Kidney (tissue), 14 donors: ENCODE measurements around the gene CYB5R4. TPM values are rescaled to one million over a fixed set of nuclear protein-coding genes. Genes with fewer than 3 reads are reported as not detected.

ENCODE experiments used
- DNase-seq, 5 donors: peaks; one replicate each; pipeline ENCODE4 v3.0.0-alpha.2; 2013 to 2020
- FAIRE-seq: peaks from 2 replicates; lab custom pipeline; 2012; peaks lifted over from hg19 to GRCh38; lab: Jason Lieb, UNC
- H3K27ac ChIP-seq, 2 donors: one replicate each; pipeline ENCODE4 v1.7.0; 2013; ENCODE audit warnings: low read depth in 2 of 2, low read length in 2 of 2, inconsistent platforms in 1 of 2
- H3K27me3 ChIP-seq: one replicate; pipeline ENCODE4 v1.7.1; 2013; ENCODE audit warnings: low read length, inconsistent platforms; ENCODE audit not compliant: control insufficient read depth, insufficient read depth
- H3K36me3 ChIP-seq, 3 donors: one replicate each; pipeline versions ENCODE4 v1.7.0 to v1.7.1; 2013; ENCODE audit warnings: low read length in 3 of 3, control low read depth in 1 of 3, inconsistent platforms in 1 of 3; ENCODE audit not compliant: insufficient read depth in 3 of 3, control insufficient read depth in 2 of 3
- H3K4me1 ChIP-seq, 3 donors: one replicate each; pipeline versions ENCODE4 v1.7.0 to v1.7.1; 2013; ENCODE audit warnings: low read length in 3 of 3, inconsistent platforms in 1 of 3, low read depth in 1 of 3; ENCODE audit not compliant: control insufficient read depth in 2 of 3, insufficient read depth in 2 of 3
- H3K4me3 ChIP-seq, 3 donors: one replicate each; pipeline versions ENCODE4 v1.7.0 to v1.8.1; 2013; ENCODE audit warnings: low read length in 3 of 3, control low read depth in 1 of 3, inconsistent platforms in 1 of 3
- H3K9ac ChIP-seq, 3 donors: one replicate each; pipeline versions ENCODE4 v1.7.0 to v1.7.1; 2013; ENCODE audit warnings: low read length in 3 of 3, control low read depth in 1 of 3, inconsistent platforms in 1 of 3
- H3K9me3 ChIP-seq, 3 donors: one replicate each; pipeline versions ENCODE4 v1.7.0 to v1.7.1; 2013; ENCODE audit warnings: low read length in 3 of 3, control low read depth in 1 of 3, inconsistent platforms in 1 of 3; ENCODE audit not compliant: control insufficient read depth in 2 of 3, insufficient read depth in 1 of 3
- intact Hi-C: fragments of 100-400 bp; cut with DNase I; formaldehyde crosslinking; loops from one replicate; pipeline ENCODE4 v1.11.1; 2022
- polyA plus RNA-seq: library from polyadenylated mRNA; stranded (reverse); fragments of 350-450 nt; fragmentation: Illumina TruSeq; extraction: RNeasy Lipid Tissue Mini Kit (QIAGEN cat#74804); gene quantifications from one replicate; pipeline ENCODE4 v1.2.3, GENCODE V29; 2014; ENCODE audit warnings: low read depth, low replicate concordance; ENCODE audit not compliant: insufficient read depth
- total RNA-seq: library from RNA; stranded (reverse); fragmentation: NEBNext Ultra II Directional; extraction: Animal tissue kit (Norgen Biotek cat#: 25700); gene quantifications from one replicate; pipeline ENCODE4 v1.2.1, GENCODE V29; 2021
- TF ChIP-seq, protein P1 (sequence below): IDR thresholded peaks from 3 replicates; pipeline ENCODE4 v1.5.1; 2012; ENCODE audit warnings: mild to moderate bottlenecking, moderate library complexity, borderline replicate concordance; ENCODE audit not compliant: insufficient read depth; ENCODE audit errors: extremely low read depth
- donor health status: control.
- donor health status: control.
- donor health status: control.
- donor health status: control.
- donor health status: control.
- donor health status: DM: yes; HTN: yes; CAD: no.
- donor health status: Normal renal cell carcinoma (clear cell type).

The CYB5R4 gene
- total and polyA plus RNA-seq, 2 donors from 2014 or later, result 8.0 to 18.7 TPM

DNA sequence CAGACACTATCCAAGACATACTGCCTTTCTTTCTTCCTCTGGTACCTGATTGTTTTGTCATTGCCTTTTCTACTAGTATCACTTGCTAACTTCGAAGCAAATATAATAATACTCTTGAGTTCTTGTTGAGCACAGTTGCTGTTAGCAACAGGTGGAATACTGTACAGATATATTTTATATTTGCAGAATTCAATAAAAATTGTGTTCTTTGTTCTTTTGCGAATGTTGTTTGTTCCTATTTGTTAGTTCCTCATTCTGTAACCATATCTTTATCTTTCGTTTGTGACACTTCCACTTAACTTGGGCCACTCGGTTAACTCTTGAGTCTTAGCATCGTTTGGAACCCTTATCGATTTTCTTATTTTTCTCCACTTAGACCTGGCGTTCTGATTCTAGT is 868 bp downstream of the CYB5R4 start:
- DNase-seq, result no peak
- TF ChIP-seq, protein P1, sequence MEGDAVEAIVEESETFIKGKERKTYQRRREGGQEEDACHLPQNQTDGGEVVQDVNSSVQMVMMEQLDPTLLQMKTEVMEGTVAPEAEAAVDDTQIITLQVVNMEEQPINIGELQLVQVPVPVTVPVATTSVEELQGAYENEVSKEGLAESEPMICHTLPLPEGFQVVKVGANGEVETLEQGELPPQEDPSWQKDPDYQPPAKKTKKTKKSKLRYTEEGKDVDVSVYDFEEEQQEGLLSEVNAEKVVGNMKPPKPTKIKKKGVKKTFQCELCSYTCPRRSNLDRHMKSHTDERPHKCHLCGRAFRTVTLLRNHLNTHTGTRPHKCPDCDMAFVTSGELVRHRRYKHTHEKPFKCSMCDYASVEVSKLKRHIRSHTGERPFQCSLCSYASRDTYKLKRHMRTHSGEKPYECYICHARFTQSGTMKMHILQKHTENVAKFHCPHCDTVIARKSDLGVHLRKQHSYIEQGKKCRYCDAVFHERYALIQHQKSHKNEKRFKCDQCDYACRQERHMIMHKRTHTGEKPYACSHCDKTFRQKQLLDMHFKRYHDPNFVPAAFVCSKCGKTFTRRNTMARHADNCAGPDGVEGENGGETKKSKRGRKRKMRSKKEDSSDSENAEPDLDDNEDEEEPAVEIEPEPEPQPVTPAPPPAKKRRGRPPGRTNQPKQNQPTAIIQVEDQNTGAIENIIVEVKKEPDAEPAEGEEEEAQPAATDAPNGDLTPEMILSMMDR, result no peak
- peak overlapping the region; percentile 83 to 99 (median 96) for H3K4me3 ChIP-seq
- H3K27ac ChIP-seq, result peak overlapping the region in 1 of 2 donors; percentile 68
- H3K4me1 ChIP-seq, result peaks cover 0 to 6% (median 5%) of the 10 kb centered on the region in 3 donors
- intact Hi-C loops, result no loop called here
- H3K36me3 ChIP-seq, result peaks cover 0 to 6% (median 0%) of the 10 kb centered on the region in 3 donors
- H3K27me3 ChIP-seq, result peaks cover 3% of the 10 kb centered on the region
- no peak for FAIRE-seq
- H3K9ac ChIP-seq, result peak overlapping the region in 2 of 3 donors; percentile 88 to 90
- H3K9me3 ChIP-seq, result no peaks in the 10 kb centered on the region

DNA sequence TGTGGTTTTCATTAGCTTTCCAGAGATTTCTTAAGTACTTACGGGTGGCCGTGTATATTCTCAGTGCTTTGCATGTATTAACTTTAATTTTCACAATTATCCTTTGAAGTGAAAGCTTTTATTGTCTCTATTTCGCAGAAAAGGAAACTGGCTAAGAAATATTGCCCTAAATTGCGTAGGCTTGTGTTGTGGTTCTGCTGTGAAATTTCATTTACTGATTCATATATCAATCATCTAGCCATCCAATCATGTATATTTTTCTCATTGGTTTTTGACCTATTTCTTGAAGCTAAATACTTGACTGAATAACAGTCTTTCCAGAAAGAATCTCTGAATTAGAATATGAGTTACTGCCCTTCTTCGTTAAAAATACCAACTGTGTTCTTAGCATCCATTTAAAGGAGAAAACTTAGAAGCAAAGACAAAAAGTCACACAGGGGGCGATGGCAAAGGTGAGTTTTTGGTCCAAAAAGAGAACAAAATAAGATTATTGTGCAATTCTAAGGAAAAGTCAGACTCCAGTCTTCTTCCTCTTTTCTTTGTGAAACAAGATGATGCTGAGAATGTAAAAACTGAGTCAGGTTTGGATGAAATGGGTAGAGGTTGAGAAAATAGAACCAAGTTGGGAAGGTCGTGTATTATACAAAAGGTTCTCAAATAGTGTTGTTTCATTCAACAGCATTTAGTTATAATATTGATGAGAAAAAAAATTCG is 1.4 kb downstream of the CYB5R4 start:
- H3K27me3 ChIP-seq, result no peaks in the 10 kb centered on the region
- H3K9ac ChIP-seq, result no peak overlapping the region
- H3K36me3 ChIP-seq, result peaks cover 0 to 8% (median 0%) of the 10 kb centered on the region in 3 donors
- H3K4me1 ChIP-seq, result peaks cover 0 to 6% (median 5%) of the 10 kb centered on the region in 3 donors
- no peak overlapping the region for H3K27ac ChIP-seq
- no peaks in the 10 kb centered on the region for H3K9me3 ChIP-seq
- FAIRE-seq (no peak), DNase-seq (no peak)
- intact Hi-C loops, result no loop called here
- peak overlapping the region in 1 of 3 donors; percentile 83 for H3K4me3 ChIP-seq
- TF ChIP-seq, protein P1, result no peak

DNA sequence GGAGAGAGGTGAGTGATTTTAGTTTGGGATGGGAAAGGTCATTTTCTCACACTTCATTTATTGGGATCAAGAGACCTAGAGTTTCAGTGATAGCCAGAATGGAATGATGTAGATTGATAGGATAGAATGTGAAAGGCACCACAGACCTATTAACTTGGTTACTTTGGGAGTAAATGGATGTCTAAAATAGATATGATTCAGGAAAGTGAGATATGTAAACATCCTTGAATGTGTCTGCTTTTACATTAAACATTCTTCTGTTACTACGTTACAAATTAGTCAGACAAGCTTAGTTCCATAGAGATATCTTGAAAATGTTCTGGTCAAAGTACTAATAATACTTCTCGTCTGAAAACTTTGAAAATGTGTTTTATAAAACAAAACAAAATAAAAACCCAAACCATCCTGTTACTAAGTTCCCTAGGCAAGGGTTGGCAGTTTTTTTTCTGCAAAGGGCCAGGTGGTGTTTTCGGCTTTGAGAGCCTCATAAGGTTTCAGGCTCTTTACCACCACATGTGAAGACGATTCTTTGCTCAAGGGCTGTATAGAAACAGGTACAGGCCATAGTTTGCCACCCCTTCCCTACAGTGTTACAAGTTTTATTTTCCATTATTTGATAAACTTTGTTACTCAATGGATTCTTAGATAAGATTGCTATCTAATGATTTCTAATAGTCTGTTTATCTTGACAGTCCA is 3.4 kb downstream of the CYB5R4 start:
- H3K27ac ChIP-seq, result no peak overlapping the region

More for the DNA sequence above, 3.4 kb downstream of the CYB5R4 start:
- TF ChIP-seq, protein P1, result no peak
- H3K4me3 ChIP-seq, result no peak overlapping the region
- FAIRE-seq (no peak), DNase-seq (no peak)
- no peaks in the 10 kb centered on the region for H3K27me3 ChIP-seq
- H3K9ac ChIP-seq, result no peak overlapping the region
- H3K36me3 ChIP-seq, result peaks cover 0 to 8% (median 4%) of the 10 kb centered on the region in 3 donors
- H3K4me1 ChIP-seq, result peaks cover 0 to 6% (median 5%) of the 10 kb centered on the region in 3 donors
- H3K9me3 ChIP-seq, result peaks cover 0 to 2% (median 0%) of the 10 kb centered on the region in 3 donors
- intact Hi-C loops, result no loop called here
